Psoas muscle (tissue), 8 donors: ENCODE results near the gene NOVA2. TPM values are rescaled to one million over a fixed set of nuclear protein-coding genes. Genes with fewer than 3 reads are reported as not detected.
"Not testable (repeated sequence)": the region's sequence is repeated elsewhere in the genome, so short reads cannot be mapped to it uniquely, and the experiment has no call there.

ENCODE experiments used
- ATAC-seq, 4 donors: fragments of 200-7000 bp; cut with Tn5 transposase; one replicate each; pipeline ENCODE4 v1.9.1; 2020; ENCODE audit warnings: moderate library complexity in 3 of 4, mild to moderate bottlenecking in 2 of 4
- DNase-seq, 2 donors: peaks; one replicate each; pipeline ENCODE4 v3.0.0-alpha.2; 2020
- H3K27ac ChIP-seq: fragments of 200-600 bp; one replicate; pipeline ENCODE4 v1.8.0; 2022
- H3K27me3 ChIP-seq, 3 donors: fragments of 200-600 bp in 1 of 3; one replicate each; pipeline versions ENCODE4 v1.6.1 to v1.8.0; 2013 to 2022; ENCODE audit warnings: low read length in 2 of 3, mild to moderate bottlenecking in 2 of 3, moderate library complexity in 1 of 3; ENCODE audit not compliant: insufficient read depth in 3 of 3
- H3K36me3 ChIP-seq, 2 donors: fragments of 200-600 bp in 1 of 2; one replicate each; pipeline versions ENCODE4 v1.6.1 to v1.8.0; 2013 to 2022; ENCODE audit warnings: low read depth in 1 of 2, mild to moderate bottlenecking in 1 of 2, moderate library complexity in 1 of 2; ENCODE audit not compliant: insufficient read depth in 1 of 2
- H3K4me1 ChIP-seq: fragments of 200-600 bp; one replicate; pipeline ENCODE4 v1.8.0; 2022
- H3K4me3 ChIP-seq: fragments of 200-600 bp; one replicate; pipeline ENCODE4 v1.8.0; 2022; ENCODE audit warnings: mild to moderate bottlenecking
- H3K9me3 ChIP-seq: fragments of 200-600 bp; one replicate; pipeline ENCODE4 v1.8.0; 2022
- WGBS, 3 donors: extraction: QIAGEN DNeasy Blood & Tissue Kit; methylation state at CpG; one replicate each; pipeline versions ENCODE4 v1.1.6 to v1.1.7; 2013; 5-methylcytosine and 5-hydroxymethylcytosine counted together
- intact Hi-C, 2 donors: fragments of 100-400 bp; cut with DNase I; formaldehyde crosslinking; loops; one replicate each; pipeline versions ENCODE4 v1.11.0 to v1.14.2; 2022
- polyA plus RNA-seq, 3 donors: library from polyadenylated mRNA; stranded (reverse); fragments of 200-250 nt; gene quantifications; one replicate each; pipeline ENCODE4 v1.2.3, GENCODE V29; 2013
- total RNA-seq, 4 donors: library from RNA; stranded (reverse); fragmentation: NEBNext Ultra II Directional in 2 of 4; extraction: Animal tissue kit (Norgen Biotek cat#: 25700) in 2 of 4; gene quantifications; one replicate each; pipeline versions ENCODE4 v1.2.1 to v1.2.4, GENCODE V29; 2021 to 2023
- TF ChIP-seq, protein P1 (sequence below): fragments of 200-600 bp; IDR thresholded peaks from one replicate; pipeline ENCODE4 v1.8.0; 2022; ENCODE audit warnings: antibody characterized with exemption
- donor health status: healthy with polysubstance abuse.
- donor health status: DM: no; HTN: no; CAD: no; lungs with moderate emphysema.
- donor health status: Bipolar disorder and iron deficiency.
- donor health status: healthy.
- donor health status: DM: yes; HTN: yes; CAD: no.
- donor health status: DM: no; HTN: no; CAD: no.
- donor health status: DM: no; HTN: no; CAD: no.
- donor health status: DM: yes; HTN: yes; CAD: no.

The NOVA2 gene
- total and polyA plus RNA-seq, 7 donors = 0.27 to 4.3 (median 1.6) TPM

DNA sequence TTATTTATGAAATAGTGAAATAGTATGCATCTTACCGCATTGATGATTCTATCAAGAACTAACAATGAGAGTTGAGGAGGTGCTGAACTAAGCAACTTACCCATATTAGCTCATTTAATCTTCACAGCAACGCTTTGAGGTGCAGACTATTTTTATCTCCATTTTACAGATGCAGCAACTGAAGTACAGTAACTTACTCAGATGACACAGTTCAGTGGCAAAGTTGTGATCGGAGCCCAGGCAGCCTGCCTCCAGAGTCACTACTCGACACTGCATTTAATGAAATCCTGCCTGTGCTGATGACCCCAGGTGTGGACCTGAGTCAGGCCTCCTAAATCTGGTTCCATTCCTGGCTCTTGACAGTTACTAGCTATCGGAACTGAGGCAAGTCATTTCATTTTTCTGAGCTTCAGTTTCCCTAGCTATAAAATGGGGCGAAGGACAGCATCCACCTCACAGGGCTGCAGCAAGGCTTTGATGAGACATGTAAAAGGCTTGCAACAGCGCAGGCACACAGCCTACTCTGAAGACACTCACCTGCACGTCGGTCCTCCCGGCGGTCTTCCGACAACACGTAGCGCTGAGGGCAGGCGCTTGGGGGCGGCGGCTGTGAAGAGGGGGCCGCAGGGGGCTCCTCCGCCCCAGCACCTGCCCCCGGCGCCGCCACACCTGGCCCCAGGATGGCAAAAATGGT lies 72.8 kb downstream of the NOVA2 start:
- H3K4me1 ChIP-seq = peaks cover 16% of the 10 kb centered on the region
- peaks cover 0 to 42% of the 10 kb centered on the region in 2 donors for H3K36me3 ChIP-seq
- DNase-seq (no peak), ATAC-seq (no peak)
- peak overlapping the region; percentile 91 for H3K4me3 ChIP-seq
- peak overlapping the region; percentile 9 for H3K27ac ChIP-seq
- no peaks in the 10 kb centered on the region for H3K27me3 ChIP-seq
- intact Hi-C loops = no loop called here
- WGBS, 3 donors = 53 to 72% (median 60%) methylated on average over 22 of the region's 22 CpGs
- TF ChIP-seq, protein P1, sequence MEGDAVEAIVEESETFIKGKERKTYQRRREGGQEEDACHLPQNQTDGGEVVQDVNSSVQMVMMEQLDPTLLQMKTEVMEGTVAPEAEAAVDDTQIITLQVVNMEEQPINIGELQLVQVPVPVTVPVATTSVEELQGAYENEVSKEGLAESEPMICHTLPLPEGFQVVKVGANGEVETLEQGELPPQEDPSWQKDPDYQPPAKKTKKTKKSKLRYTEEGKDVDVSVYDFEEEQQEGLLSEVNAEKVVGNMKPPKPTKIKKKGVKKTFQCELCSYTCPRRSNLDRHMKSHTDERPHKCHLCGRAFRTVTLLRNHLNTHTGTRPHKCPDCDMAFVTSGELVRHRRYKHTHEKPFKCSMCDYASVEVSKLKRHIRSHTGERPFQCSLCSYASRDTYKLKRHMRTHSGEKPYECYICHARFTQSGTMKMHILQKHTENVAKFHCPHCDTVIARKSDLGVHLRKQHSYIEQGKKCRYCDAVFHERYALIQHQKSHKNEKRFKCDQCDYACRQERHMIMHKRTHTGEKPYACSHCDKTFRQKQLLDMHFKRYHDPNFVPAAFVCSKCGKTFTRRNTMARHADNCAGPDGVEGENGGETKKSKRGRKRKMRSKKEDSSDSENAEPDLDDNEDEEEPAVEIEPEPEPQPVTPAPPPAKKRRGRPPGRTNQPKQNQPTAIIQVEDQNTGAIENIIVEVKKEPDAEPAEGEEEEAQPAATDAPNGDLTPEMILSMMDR = no peak
- no peaks in the 10 kb centered on the region for H3K9me3 ChIP-seq

DNA sequence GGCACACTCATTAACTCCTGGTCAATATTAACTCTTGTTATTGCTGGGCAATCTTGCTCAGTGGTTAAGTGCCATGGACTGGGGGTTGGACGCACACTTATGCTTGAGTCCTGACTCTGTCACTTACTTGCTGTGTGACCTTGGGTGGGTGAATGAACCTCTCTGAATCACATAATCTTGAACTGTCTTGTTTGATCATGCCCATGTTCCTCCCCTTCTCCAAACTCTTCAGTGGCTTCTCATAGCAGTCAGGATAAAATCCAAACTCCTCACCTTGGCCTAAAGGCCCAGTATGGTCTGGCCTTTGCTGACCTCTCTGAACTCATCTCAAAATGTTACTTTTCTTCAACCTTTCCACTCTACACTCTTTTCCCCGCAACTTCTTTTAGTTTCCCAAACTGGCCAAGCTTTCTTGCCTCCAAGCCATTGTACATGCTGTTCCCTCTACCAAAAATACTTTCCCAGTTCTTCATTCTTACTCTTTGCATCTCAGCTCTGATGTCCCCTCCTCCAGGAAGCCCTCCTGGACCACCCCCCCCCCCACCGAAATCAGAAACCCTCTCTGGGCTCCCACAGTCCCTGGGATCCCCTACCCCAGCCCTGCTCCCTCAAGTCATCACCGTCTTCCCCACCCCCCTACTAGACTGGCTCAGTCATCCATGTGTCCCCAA lies 73.6 kb downstream of the NOVA2 start:
- ATAC-seq (no peak), DNase-seq (no peak)
- Histone ChIP-seq H3K4me1 (peaks cover 16% of the 10 kb centered on the region), H3K36me3 (peaks cover 0 to 50% of the 10 kb centered on the region in 2 donors), H3K27ac (no peak overlapping the region), H3K9me3 (no peaks in the 10 kb centered on the region), H3K27me3 (no peaks in the 10 kb centered on the region), H3K4me3 (no peak overlapping the region)
- intact Hi-C loops = loop anchor here in 1 of 2 donors (1.0 kb wide), 1 partner anchor 47 kb away; no protein-coding TSS in a partner anchor
- 96 to 98% (median 97%) methylated on average over 4 of the region's 4 CpGs for WGBS, 3 donors
- TF ChIP-seq, protein P1 = no peak

DNA sequence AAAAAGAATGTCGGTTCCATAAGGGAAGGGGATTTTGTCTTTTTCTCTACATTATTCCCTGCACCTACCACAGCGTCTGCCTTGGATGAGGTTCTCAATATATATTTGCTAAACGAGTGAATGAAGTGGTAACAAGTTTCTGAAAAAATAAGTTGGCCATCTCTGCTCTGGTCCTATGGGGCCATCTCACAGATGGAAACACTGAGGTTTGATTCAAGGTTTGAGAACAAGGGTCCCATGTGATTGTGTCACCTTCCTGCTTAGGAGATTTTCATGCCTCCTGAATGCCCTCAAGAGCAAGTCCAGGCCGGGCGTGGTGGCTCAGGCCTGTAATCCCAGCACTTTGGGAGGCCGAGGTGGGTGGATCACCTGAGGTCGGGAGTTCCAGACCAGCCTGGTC lies 74.4 kb downstream of the NOVA2 start:
- Histone ChIP-seq H3K4me1 (peaks cover 16% of the 10 kb centered on the region), H3K36me3 (peaks cover 2 to 58% of the 10 kb centered on the region in 2 donors), H3K27ac (no peak overlapping the region), H3K9me3 (no peaks in the 10 kb centered on the region), H3K4me3 (no peak overlapping the region), H3K27me3 (no peaks in the 10 kb centered on the region)
- intact Hi-C loops = loop anchor here in 1 of 2 donors (1.0 kb wide), 1 partner anchor 48 kb away; no protein-coding TSS in a partner anchor
- TF ChIP-seq, protein P1 = no peak
- DNase-seq = no peak
- WGBS, 3 donors = 92 to 97% (median 93%) methylated on average over 7 of the region's 7 CpGs
- no peak for ATAC-seq

DNA sequence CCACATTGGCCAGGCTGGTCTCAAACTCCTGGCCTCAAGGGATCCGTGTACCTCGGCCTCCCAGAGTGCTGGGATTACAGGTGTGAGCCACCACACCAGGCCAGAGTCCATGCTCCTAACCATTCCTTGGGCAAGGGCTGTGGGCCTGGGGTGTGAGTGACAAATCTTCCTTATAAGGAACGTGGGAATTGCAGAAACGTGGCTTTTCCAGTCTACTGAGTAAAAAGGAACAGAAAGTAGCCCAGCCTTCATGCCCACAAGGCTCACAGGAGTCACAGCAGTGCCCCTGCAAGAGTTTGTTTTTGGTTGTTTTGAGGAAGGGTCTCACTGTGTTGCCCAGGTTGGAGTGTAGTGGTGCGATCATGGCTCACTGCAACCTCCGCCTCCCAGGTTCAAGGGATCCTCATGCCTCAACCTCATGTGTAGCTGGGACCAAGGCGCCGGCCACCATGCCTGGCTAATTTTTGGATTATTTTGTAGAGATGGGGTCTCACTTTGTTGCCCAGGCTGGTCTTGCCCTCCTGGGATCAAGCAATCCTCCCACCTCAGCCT lies 76.3 kb downstream of the NOVA2 start:
- TF ChIP-seq, protein P1 = no peak
- no peak for ATAC-seq
- 90 to 94% (median 91%) methylated on average over 8 of the region's 8 CpGs for WGBS, 3 donors
- H3K27ac ChIP-seq = no peak overlapping the region
- H3K27me3 ChIP-seq = no peaks in the 10 kb centered on the region
- no peak overlapping the region for H3K4me3 ChIP-seq
- intact Hi-C loops = no loop called here
- DNase-seq = no peak
- peaks cover 2 to 59% of the 10 kb centered on the region in 2 donors for H3K36me3 ChIP-seq
- no peaks in the 10 kb centered on the region for H3K9me3 ChIP-seq
- H3K4me1 ChIP-seq = peaks cover 12% of the 10 kb centered on the region

DNA sequence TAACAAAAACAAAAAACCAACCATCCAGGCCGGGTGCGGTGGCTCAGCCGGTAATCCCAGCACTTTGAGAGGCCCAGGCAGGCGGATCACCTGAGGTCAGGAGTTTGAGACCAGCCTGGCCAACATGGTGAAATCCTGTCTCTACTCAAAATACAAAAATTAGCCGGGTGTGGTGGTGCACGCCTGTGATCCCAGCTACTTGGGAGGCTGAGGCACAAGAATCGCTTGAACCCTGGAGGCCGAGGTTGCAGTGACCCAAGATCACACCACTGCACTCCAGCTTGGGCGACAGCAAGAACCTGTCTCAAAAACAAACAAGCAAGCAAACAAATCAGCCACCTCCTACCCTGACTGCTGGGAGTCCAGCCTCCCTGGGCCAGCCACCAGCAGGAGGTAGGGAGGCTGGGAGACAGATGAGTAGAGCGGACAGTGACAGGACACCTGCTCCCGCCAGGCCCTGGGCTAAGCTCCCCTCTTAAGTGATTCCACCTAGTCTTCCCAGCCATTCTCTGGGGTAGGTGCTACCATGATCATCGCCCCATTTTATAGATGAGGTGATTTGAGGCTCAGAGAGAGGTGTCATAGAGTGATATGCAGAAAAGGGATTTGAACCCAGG lies 77.6 kb downstream of the NOVA2 start:
- not testable (repeated sequence) for H3K4me1 ChIP-seq, ATAC-seq, DNase-seq

More for the DNA sequence above, 77.6 kb downstream of the NOVA2 start:
- H3K27me3 ChIP-seq, H3K9me3 ChIP-seq, H3K4me3 ChIP-seq, H3K27ac ChIP-seq, intact Hi-C loops: not testable (repeated sequence)
- WGBS, 3 donors = 94 to 96% (median 96%) methylated on average over 12 of the region's 12 CpGs
- peaks cover 2 to 66% of the 10 kb centered on the region in 2 donors for H3K36me3 ChIP-seq
